Measurements from ENCODE around the gene IFT74.
"Not testable (repeated sequence)": the region's sequence is repeated elsewhere in the genome, so short reads cannot be mapped to it uniquely, and the experiment has no call there.

IFT74 gene

DNA sequence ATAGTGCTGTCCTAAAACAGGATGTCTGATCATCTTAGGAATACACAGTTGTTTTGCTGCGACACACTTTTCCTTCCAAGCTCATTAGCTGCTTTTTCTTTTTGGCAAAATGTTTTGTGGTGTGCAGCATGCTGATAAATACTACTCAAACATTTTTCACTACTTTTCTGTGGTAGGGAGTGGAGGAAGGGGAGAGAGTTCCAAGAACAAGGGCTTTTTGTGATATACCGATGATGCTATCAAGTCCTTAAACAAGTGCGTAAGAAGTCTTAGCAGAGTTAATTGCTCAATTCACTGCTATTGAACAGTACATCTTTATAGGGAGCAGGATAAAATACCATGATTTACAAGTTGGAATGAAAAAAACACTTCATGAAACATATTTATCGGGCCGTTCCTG is 129.2 kb downstream of the IFT74 start:
- DNase-seq: no peak

GRCh38 chr9:27086818-27087680 is 130.8 kb downstream of the IFT74 start:
- no peak for DNase-seq

GRCh38 chr9:27088981-27089380 is 132.8 kb downstream of the IFT74 start:
- no peak for DNase-seq

- no peak for DNase-seq
These were observed 133.5 kb downstream of the IFT74 start for GRCh38 chr9:27089706-27090105.

GRCh38 chr9:27090231-27090630 is 134.0 kb downstream of the IFT74 start:
- no peak for DNase-seq

GRCh38 chr9:27090711-27091110 is 134.5 kb downstream of the IFT74 start:
- no peak for DNase-seq

GRCh38 chr9:27092496-27092895 is 136.3 kb downstream of the IFT74 start:
- DNase-seq: not testable (repeated sequence)

GRCh38 chr9:27093384-27094067 is 137.3 kb downstream of the IFT74 start:
- DNase-seq: not testable (repeated sequence)

- no peak for DNase-seq
These were observed 138.6 kb downstream of the IFT74 start for GRCh38 chr9:27094640-27095298.

DNA sequence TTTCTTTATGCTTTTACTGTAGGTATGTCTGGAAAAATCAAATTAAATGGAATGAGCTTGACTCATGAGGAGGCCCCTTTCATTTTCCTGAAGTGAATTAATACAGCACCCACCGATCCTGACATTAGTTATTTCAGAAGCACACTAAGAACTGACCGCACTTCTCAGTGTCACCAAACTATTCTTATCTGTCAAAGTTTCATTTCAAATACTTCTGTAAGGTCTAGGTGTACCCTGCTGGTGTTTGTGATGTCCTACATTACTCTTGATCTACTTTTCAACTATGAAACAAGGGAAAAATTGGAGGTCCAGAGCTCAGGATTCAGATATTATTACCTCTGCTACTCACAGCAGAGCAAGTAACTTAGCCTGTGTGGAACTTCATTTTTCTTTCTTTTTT is 151.0 kb downstream of the IFT74 start:
- DNase-seq: no peak

DNA sequence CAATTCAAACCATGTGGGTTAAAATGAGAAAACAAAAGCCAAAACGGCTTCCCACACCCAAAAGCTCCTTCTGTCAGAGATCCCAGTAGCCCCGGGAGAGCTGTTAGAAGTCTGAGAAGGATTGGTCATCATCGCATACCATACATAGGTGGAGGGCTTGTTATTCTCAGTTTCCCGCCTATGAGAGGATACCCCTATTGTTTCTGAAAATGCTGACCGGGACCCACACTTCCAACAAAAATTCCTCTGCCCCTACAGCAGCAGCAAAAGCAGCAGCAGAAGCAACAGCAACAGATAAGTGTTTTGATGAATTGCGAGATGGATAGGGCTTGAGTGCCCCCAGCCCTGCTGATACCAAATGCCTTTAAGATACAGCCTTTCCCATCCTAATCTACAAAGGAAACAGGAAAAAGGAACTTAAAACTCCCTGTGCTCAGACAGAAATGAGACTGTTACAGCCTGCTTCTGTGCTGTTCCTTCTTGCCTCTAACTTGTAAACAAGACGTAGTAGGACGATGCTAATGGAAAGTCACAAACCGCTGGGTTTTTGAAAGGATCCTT is 152.8 kb downstream of the IFT74 start, which contains the start of gene TEK:
TSS of gene TEK (plus strand) at position 245 of the 561 bp plus-strand sequence. CDS start 366 bp downstream, outside the sequence.
- no peak for DNase-seq

DNA sequence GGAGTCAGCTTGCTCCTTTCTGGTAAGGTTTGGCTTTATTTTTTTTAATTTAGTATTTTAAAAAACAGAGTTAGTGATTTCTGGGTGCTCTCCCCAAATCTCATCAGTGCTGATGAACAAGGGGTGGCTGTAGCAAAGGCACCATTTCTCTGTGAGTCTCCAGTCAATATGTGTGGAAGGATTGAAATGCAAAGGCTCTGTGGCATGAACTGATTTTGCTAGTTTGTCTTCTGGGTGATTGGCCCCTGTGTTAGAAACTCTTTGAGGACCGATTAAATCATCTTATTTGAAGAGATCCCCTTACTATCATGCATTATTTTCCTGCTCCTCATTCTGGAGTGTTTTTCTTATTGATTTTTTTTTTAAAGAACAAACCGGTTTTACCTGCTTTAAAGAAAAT is 153.4 kb downstream of the IFT74 start:
- DNase-seq: no peak

DNA sequence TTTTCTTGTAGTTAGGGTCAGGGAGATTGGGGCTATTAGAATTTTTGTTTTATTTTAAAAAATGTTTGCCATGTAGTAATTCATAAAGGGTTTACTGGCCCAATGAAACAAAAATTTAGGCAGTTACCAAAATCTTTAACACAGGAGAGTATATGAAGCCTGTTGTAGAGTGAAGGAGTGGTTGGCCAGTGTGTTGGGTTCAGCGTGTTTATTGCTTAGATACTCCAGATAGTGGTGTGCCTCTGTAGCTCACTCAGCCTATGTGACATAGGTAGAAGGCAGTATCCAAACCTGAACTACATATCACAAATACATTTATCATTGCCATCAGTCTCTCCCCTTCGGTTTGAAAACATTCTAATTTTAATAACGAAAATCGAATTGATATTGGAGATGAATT is 154.0 kb downstream of the IFT74 start:
- DNase-seq: no peak

GRCh38 chr9:27112235-27112634 is 156.0 kb downstream of the IFT74 start:
- no peak for DNase-seq

Measured in NCI-H2029 treated with DMSO at 0.1 percent for 48 hours (cell line).